ENCODE measurements around the gene SMC3.
A peak's percentile ranks its signal among the peaks of the same experiment; 100 is the strongest.

SMC3 gene

GRCh38 chr10:110563132-110563531 lies 4.4 kb upstream of the SMC3 start:
- Histone ChIP-seq H3K4me3 (ENCODE audit: control insufficient read depth in 1 of 7, extremely low read depth in 1 of 7, insufficient read depth in 4 of 7, low read depth in 2 of 7, low read length in 6 of 7) (no peak overlapping the region), H3K9me3 (ENCODE audit: control extremely low read depth in 1 of 5, control insufficient read depth in 4 of 5, insufficient read depth in 2 of 5, low read depth in 1 of 5, low read length in 4 of 5) (no peaks in the 10 kb centered on the region), H3K36me3 (ENCODE audit: control insufficient read depth in 4 of 4, insufficient read depth in 4 of 4, low read length in 3 of 4) (no peaks in the 10 kb centered on the region), H3K27me3 (replicated peaks in 2 of 5; ENCODE audit: control insufficient read depth in 4 of 5, insufficient read depth in 5 of 5, low read length in 4 of 5) (no peaks in the 10 kb centered on the region), H3K4me1 (ENCODE audit: control extremely low read depth in 1 of 4, control insufficient read depth in 4 of 4, insufficient read depth in 4 of 4, low read length in 3 of 4) (peaks cover 0 to 11% (median 4%) of the 10 kb centered on the region in 4 experiments), H3K27ac (ENCODE audit: insufficient read depth in 1 of 2, low read depth in 1 of 2, low read length in 2 of 2, poor library complexity in 1 of 2, severe bottlenecking in 2 of 2) (no peak overlapping the region)
- WGBS (ENCODE audit: insufficient coverage), result 96% methylated on average over 4 of the region's 8 CpGs
- ChIA-PET POLR2A (no interaction called here), CTCF (interaction anchor here (0.8 to 2.1 kb wide), 3 partner anchors 15 to 253 kb away, joined by 3 to 6 read pairs (median 6); no protein-coding TSS in a partner anchor)
- no peak for DNase-seq

- POLR2A ChIA-PET, result no interaction called here
- H3K9me3 ChIP-seq (ENCODE audit: control extremely low read depth in 1 of 5, control insufficient read depth in 4 of 5, insufficient read depth in 2 of 5, low read depth in 1 of 5, low read length in 4 of 5), result no peaks in the 10 kb centered on the region
- CTCF ChIA-PET, result interaction anchor here (0.8 to 1.6 kb wide), 4 partner anchors 9 to 260 kb away, joined by 3 to 5 read pairs (median 4); no protein-coding TSS in a partner anchor
- no peak for DNase-seq
- H3K4me1 ChIP-seq (ENCODE audit: control extremely low read depth in 1 of 4, control insufficient read depth in 4 of 4, insufficient read depth in 4 of 4, low read length in 3 of 4), result peaks cover 0 to 32% (median 16%) of the 10 kb centered on the region in 4 experiments
- no peaks in the 10 kb centered on the region for H3K27me3 ChIP-seq (replicated peaks in 2 of 5; ENCODE audit: control insufficient read depth in 4 of 5, insufficient read depth in 5 of 5, low read length in 4 of 5)
- peak overlapping the region; percentile 66 to 98 (median 93) for H3K4me3 ChIP-seq (ENCODE audit: control insufficient read depth in 1 of 7, extremely low read depth in 1 of 7, insufficient read depth in 4 of 7, low read depth in 2 of 7, low read length in 6 of 7)
- WGBS (ENCODE audit: insufficient coverage), result 78% methylated on average over 10 of the region's 19 CpGs
- peaks cover 0 to 10% (median 4%) of the 10 kb centered on the region in 4 experiments for H3K36me3 ChIP-seq (ENCODE audit: control insufficient read depth in 4 of 4, insufficient read depth in 4 of 4, low read length in 3 of 4)
- H3K27ac ChIP-seq (ENCODE audit: insufficient read depth in 1 of 2, low read depth in 1 of 2, low read length in 2 of 2, poor library complexity in 1 of 2, severe bottlenecking in 2 of 2), result peak overlapping the region; percentile 93 to 97
These were observed 859 bp upstream of the SMC3 start for GRCh38 chr10:110566472-110567200.

DNA sequence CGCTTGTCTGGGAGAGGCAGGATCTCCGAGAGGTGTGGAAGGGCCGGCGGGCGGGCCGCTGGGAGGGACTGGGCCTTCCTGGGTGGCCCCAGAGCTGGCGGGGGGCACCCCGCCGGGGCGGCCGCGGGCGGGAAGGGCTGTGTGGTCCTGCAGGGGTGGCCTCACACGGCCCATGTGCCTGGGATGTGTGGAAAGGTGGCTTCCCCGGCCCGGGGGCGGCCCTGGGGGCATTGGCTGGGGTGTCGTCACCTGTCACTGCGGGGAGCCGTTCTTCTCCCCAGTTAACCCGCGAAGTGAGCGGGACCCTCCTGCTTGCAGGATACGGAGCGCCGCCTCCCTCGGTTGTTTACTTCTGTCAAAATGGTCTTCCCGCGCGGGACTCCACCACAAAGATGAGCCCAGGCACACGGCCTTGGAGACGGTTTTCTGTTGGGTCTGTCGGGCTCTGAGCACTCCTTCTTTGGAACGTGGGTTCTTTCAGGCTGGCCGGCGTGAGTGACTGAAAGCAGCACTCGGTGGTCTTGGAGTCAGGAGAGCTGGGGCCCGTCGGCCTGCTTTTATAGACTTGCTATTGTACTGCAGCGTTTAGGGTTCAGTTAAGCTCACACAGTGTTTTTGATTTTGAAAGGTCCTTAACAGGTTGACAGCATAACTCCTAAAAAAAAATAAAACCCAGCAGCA lies 700 bp downstream of the SMC3 start:
- Histone ChIP-seq H3K4me1 (ENCODE audit: control extremely low read depth in 1 of 4, control insufficient read depth in 4 of 4, insufficient read depth in 4 of 4, low read length in 3 of 4) (peaks cover 0 to 41% (median 21%) of the 10 kb centered on the region in 4 experiments), H3K27ac (ENCODE audit: insufficient read depth in 1 of 2, low read depth in 1 of 2, low read length in 2 of 2, poor library complexity in 1 of 2, severe bottlenecking in 2 of 2) (peak overlapping the region; percentile 93 to 97), H3K9me3 (ENCODE audit: control extremely low read depth in 1 of 5, control insufficient read depth in 4 of 5, insufficient read depth in 2 of 5, low read depth in 1 of 5, low read length in 4 of 5) (no peaks in the 10 kb centered on the region), H3K27me3 (replicated peaks in 2 of 5; ENCODE audit: control insufficient read depth in 4 of 5, insufficient read depth in 5 of 5, low read length in 4 of 5) (no peaks in the 10 kb centered on the region), H3K4me3 (ENCODE audit: control insufficient read depth in 1 of 7, extremely low read depth in 1 of 7, insufficient read depth in 4 of 7, low read depth in 2 of 7, low read length in 6 of 7) (peak overlapping the region; percentile 66 to 98 (median 93)), H3K36me3 (ENCODE audit: control insufficient read depth in 4 of 4, insufficient read depth in 4 of 4, low read length in 3 of 4) (peaks cover 0 to 10% (median 4%) of the 10 kb centered on the region in 4 experiments)
- WGBS (ENCODE audit: insufficient coverage), result 0% methylated on average over 37 of the region's 40 CpGs
- CTCF ChIA-PET, result interaction anchor here (0.6 to 1.5 kb wide), 2 partner anchors 63 to 261 kb away, joined by 3 read pairs; no protein-coding TSS in a partner anchor
- peak; percentile 21 to 66 (median 57) for DNase-seq
- POLR2A ChIA-PET, result no interaction called here

- CTCF ChIA-PET, result interaction anchor here (1.1 to 2.6 kb wide), 4 partner anchors 11 to 262 kb away, joined by 3 to 14 read pairs (median 4); no protein-coding TSS in a partner anchor
- H3K27ac ChIP-seq (ENCODE audit: insufficient read depth in 1 of 2, low read depth in 1 of 2, low read length in 2 of 2, poor library complexity in 1 of 2, severe bottlenecking in 2 of 2), result no peak overlapping the region
- no peaks in the 10 kb centered on the region for H3K27me3 ChIP-seq (replicated peaks in 2 of 5; ENCODE audit: control insufficient read depth in 4 of 5, insufficient read depth in 5 of 5, low read length in 4 of 5)
- H3K4me1 ChIP-seq (ENCODE audit: control extremely low read depth in 1 of 4, control insufficient read depth in 4 of 4, insufficient read depth in 4 of 4, low read length in 3 of 4), result peaks cover 0 to 41% (median 21%) of the 10 kb centered on the region in 4 experiments
- peaks cover 0 to 10% (median 4%) of the 10 kb centered on the region in 4 experiments for H3K36me3 ChIP-seq (ENCODE audit: control insufficient read depth in 4 of 4, insufficient read depth in 4 of 4, low read length in 3 of 4)
- WGBS (ENCODE audit: insufficient coverage), result no CpG with 5 or more reads among the region's 3 CpGs
- H3K9me3 ChIP-seq (ENCODE audit: control extremely low read depth in 1 of 5, control insufficient read depth in 4 of 5, insufficient read depth in 2 of 5, low read depth in 1 of 5, low read length in 4 of 5), result no peaks in the 10 kb centered on the region
- peak overlapping the region in 3 of 7 experiments; percentile 93 to 96 (median 95) for H3K4me3 ChIP-seq (ENCODE audit: control insufficient read depth in 1 of 7, extremely low read depth in 1 of 7, insufficient read depth in 4 of 7, low read depth in 2 of 7, low read length in 6 of 7)
- POLR2A ChIA-PET, result no interaction called here
- DNase-seq, result no peak
These were observed 1.6 kb downstream of the SMC3 start for GRCh38 chr10:110569122-110569521.

DNA sequence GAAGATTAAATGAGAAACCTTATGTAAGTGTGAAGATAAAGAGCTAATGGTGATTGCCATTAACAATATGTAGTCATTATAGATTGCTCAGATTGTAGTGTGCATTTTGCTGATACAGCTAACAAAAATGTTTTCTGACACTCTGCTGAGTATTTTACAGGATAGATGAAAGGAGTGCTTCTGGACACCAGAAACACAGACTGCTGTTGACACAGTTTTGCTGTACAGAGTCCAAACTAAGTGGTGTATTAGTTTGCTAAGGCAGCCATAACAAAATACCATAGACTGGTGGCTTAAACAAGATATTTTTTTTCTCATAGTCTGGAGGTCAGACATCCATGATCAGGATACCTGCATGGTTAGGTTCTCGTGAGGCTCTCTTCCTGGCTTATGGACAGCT lies 2.2 kb downstream of the SMC3 start:
- H3K4me3 ChIP-seq (ENCODE audit: control insufficient read depth in 1 of 7, extremely low read depth in 1 of 7, insufficient read depth in 4 of 7, low read depth in 2 of 7, low read length in 6 of 7), result no peak overlapping the region
- peaks cover 2 to 14% (median 5%) of the 10 kb centered on the region in 4 experiments for H3K36me3 ChIP-seq (ENCODE audit: control insufficient read depth in 4 of 4, insufficient read depth in 4 of 4, low read length in 3 of 4)
- POLR2A ChIA-PET, result interaction anchor here (0.7 kb wide), 2 partner anchors 29 to 384 kb away, joined by 3 to 6 read pairs; no protein-coding TSS in a partner anchor
- DNase-seq, result no peak
- peaks cover 0 to 41% (median 21%) of the 10 kb centered on the region in 4 experiments for H3K4me1 ChIP-seq (ENCODE audit: control extremely low read depth in 1 of 4, control insufficient read depth in 4 of 4, insufficient read depth in 4 of 4, low read length in 3 of 4)
- H3K27ac ChIP-seq (ENCODE audit: insufficient read depth in 1 of 2, low read depth in 1 of 2, low read length in 2 of 2, poor library complexity in 1 of 2, severe bottlenecking in 2 of 2), result no peak overlapping the region
- no peaks in the 10 kb centered on the region for H3K9me3 ChIP-seq (ENCODE audit: control extremely low read depth in 1 of 5, control insufficient read depth in 4 of 5, insufficient read depth in 2 of 5, low read depth in 1 of 5, low read length in 4 of 5)
- CTCF ChIA-PET, result interaction anchor here (1.1 to 2.6 kb wide), 4 partner anchors 12 to 263 kb away, joined by 3 to 14 read pairs (median 4); no protein-coding TSS in a partner anchor
- no peaks in the 10 kb centered on the region for H3K27me3 ChIP-seq (replicated peaks in 2 of 5; ENCODE audit: control insufficient read depth in 4 of 5, insufficient read depth in 5 of 5, low read length in 4 of 5)
- 100% methylated on average over 1 of the region's 1 CpG for whole genome bisulfite sequencing (ENCODE audit: insufficient coverage)

- no peaks in the 10 kb centered on the region for H3K9me3 ChIP-seq (ENCODE audit: control extremely low read depth in 1 of 5, control insufficient read depth in 4 of 5, insufficient read depth in 2 of 5, low read depth in 1 of 5, low read length in 4 of 5)
- POLR2A ChIA-PET, result interaction anchor here (0.6 kb wide), 1 partner anchor 233 kb away, joined by 4 read pairs; no protein-coding TSS in a partner anchor
- DNase-seq, result no peak
- peaks cover 0 to 41% (median 21%) of the 10 kb centered on the region in 4 experiments for H3K4me1 ChIP-seq (ENCODE audit: control extremely low read depth in 1 of 4, control insufficient read depth in 4 of 4, insufficient read depth in 4 of 4, low read length in 3 of 4)
- peaks cover 6 to 26% (median 12%) of the 10 kb centered on the region in 4 experiments for H3K36me3 ChIP-seq (ENCODE audit: control insufficient read depth in 4 of 4, insufficient read depth in 4 of 4, low read length in 3 of 4)
- no peaks in the 10 kb centered on the region for H3K27me3 ChIP-seq (replicated peaks in 2 of 5; ENCODE audit: control insufficient read depth in 4 of 5, insufficient read depth in 5 of 5, low read length in 4 of 5)
- no peak overlapping the region for H3K27ac ChIP-seq (ENCODE audit: insufficient read depth in 1 of 2, low read depth in 1 of 2, low read length in 2 of 2, poor library complexity in 1 of 2, severe bottlenecking in 2 of 2)
- H3K4me3 ChIP-seq (ENCODE audit: control insufficient read depth in 1 of 7, extremely low read depth in 1 of 7, insufficient read depth in 4 of 7, low read depth in 2 of 7, low read length in 6 of 7), result no peak overlapping the region
- WGBS (ENCODE audit: insufficient coverage), result no CpG with 5 or more reads among the region's 2 CpGs
- CTCF ChIA-PET, result interaction anchor here (0.7 to 2.6 kb wide), 4 partner anchors 10 to 347 kb away, joined by 3 to 14 read pairs (median 4); no protein-coding TSS in a partner anchor
These were observed 3.7 kb downstream of the SMC3 start for GRCh38 chr10:110571093-110571743.
